HG03575 (cell line): ENCODE results near the gene NCL.
"Not testable (repeated sequence)": the region's sequence is repeated elsewhere in the genome, so short reads cannot be mapped to it uniquely, and the experiment has no call there.

Experiments used
- ATAC-seq: cut with Tn5 transposase; IDR thresholded peaks from one replicate; pipeline ENCODE4 v1.9.1; 2021; ENCODE audit not compliant: unreplicated experiment, insufficient number of reproducible peaks, low FRiP score; ENCODE audit errors: extremely low read depth

The NCL gene

DNA sequence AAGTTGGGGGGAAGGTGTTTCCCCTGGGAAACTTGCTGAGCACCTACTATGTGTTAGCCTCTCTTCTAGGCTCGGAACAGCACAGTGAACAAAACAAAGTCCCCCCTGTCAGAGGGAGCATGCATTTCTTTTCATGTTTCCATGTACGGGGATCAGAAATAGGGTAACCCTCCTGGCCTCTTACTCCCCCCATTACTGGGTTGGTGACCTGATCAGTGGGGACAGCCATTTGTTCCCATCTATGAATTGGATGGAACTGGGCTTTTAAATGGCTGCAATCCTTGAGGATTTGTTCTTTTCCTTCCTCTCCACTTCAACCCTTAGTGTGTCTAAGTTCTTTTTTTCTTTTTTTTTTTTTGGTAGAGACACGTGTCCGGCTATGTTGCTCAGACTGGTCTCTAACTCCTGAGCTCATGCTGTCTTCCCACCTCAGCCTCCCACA lies 13.7 kb downstream of the NCL start:
- ATAC-seq, result no peak

DNA sequence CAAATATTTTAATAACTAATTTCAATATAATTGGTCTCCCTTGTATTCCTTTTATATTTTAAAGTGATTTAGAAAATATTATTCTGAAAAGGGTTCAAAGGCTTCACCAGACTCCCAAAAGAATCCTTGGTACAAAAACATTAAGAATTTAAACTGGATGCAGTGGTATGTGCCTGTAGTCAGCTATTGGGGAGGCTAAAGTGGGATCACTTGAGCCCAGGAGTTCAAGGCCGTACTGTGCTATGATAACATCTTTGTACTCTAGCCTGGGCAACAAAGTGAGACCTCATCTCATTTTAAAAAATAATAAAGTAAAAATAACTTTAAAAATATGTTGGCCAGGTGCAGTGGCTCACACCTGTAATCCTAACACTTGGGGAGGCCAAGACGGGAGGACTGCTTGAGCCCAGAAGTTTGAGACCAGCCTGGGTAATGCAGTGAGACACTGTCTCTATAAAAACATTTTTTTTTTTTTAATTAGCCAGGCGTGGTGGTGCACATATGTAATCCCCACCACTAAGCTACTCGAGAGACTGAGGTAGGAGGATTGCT lies 14.7 kb downstream of the NCL start:
- ATAC-seq, result no peak

DNA sequence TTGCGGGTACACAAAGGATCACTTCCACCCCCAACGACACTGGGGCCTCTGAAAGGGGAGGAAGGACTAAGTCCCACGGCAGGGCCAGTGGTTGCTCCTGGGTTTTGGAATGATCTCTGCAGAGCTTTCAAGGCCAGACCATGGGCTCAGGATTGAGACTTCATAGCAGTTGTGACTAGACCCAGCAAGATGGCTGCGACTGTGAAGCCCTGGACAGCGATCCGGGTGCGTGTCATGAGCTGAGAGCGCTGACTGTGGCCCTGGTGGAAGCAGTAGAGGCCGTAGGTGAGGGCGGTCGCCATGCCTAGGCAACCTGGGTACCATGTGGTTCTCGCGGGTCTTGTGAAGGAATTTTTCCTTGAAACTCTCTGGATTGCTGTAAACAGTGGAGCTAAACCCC lies 27.3 kb downstream of the NCL start:
- ATAC-seq, result no peak

DNA sequence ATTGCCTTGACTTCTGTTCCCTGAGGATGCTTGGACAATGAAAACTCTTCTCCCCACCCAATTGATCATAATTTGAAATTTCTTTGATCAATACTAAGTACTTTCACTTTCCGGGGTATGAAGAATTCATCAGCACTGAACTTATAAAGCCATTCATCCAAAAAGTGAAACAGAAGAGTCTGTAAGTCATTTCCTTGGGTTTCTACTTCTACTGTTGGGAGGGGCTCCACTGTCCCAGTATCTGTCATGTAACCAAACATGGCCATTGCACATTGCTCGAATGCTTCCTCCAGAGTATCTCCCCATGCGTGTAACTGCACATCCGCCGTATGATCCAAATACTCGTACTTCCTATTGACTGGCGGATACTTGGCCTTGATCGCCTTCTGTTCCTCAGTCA lies 30.3 kb downstream of the NCL start:
- no peak for ATAC-seq

GRCh38 chr2:231431606-231432005 lies 32.7 kb downstream of the NCL start:
- ATAC-seq, result no peak

DNA sequence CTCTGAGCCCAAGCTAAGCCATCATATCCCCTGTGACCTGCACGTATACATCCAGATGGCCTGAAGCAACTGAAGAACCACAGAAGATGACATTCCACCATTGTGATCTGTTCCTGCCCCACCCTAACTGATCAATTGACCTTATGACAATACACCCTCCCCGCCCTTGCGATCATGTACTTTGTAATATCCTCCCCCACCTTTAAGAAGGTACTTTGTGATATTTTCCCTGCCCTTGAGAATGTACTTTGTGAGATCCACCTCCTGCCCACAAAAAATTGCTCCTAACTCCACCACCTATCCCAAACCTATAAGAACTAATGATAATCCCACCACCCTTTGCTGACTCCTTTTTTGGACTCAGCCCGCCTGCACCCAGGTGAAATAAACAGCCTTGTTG lies 33.8 kb downstream of the NCL start:
- ATAC-seq, result not testable (repeated sequence)

GRCh38 chr2:231429901-231430300 lies 34.4 kb downstream of the NCL start:
- no peak for ATAC-seq

GRCh38 chr2:231429152-231429551 lies 35.1 kb downstream of the NCL start:
- no peak for ATAC-seq

DNA sequence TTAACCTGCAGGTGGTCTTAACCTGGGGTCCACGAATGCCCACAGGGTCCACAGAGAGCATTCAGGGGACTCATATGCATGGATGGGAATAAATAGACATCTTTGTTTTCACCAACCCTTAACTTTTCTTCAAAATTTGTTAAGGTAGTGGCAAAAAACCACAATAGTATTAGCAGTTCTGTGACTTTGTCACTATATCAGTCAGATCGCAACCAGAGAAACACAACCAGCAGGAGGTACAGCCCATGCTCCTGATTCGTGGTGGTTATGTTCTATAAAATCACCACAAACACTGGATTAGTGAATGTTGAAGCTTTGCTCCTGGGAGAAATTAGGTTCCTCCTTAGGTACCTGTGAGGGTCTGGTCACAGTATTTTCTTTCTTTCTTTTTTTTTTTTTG lies 37.2 kb downstream of the NCL start:
- no peak for ATAC-seq

DNA sequence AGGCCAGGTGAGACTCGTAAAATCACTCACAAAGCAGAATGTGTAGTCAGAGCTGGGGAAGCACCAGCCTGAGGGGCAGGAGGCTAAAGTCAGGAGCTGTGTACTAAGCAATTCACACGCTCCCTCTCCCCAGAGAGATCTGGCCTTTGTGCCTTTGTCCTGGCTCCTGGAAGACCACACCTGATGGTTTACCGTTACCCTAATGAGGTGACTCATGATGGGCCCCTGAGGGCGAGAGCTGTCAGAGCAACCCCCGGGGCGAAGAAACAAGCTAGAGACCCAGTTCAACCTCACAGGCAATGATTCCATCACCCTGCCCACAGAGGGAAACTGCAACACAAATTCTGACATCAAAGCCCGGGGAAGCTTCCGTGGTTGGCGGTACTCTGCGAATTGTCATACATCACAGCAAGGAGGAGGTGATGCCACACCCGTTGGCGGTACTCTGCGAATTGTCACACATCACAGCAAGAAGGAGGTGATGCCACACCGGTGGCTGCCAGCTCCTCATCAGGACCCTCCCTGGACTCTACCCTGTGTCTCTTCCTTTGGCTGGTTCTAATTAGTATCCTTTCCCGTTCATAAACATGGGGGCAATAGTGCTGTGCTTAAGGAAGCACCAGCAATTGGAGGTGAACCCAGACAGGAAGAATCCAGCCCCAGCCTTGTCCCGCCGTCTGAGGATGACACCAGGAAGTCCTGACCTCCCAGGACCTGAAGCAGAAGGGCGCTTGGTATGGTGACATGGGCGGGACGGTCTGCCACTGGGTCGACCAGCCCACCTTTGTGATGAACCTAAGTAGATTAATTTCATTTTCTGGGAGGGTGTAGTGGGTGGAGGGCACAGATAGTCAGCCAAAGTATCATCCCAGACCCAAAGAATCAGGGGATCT lies 38.2 kb downstream of the NCL start:
- ATAC-seq, result no peak

- ATAC-seq, result no peak
Measured at GRCh38 chr2:231425291-231425810, 38.9 kb downstream of the NCL start.

DNA sequence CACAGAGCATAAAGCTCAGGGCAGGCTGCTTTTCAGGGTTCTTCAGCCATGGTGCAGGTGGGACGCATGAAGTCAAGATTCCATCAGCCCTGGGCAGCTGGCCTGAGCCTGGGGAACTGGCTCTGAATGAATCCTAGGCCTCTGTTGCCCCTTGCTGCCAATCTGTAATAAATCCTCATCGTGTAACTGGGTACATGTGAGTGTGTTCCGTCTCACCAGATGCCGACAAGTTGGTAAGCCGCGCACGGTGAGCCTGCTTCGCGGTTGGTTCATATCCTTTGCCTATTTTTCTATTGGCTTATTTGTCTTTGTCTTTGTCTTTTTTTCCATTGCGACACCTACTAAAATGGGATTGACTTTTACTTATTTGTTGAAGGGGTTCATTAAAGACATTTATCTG lies 41.1 kb downstream of the NCL start:
- ATAC-seq, result no peak

DNA sequence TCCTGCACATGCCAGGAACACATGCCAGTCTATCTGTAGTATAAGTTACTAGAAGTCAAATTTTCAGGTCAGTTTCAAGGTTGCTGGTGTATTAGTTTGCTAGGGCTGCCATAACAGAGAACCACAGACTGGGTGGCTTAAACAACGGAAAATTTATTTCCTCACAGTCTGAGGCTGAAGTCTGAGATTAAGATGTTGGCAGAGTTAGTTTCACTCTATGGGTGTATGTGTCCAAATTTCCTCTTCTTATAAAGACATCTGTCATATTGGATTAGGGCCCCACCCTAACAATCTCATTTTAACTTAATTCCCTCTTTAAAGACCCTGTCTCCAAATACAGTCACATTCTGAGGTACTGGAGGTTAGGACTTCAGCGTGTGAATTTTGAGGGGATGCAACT lies 42.2 kb downstream of the NCL start:
- no peak for ATAC-seq

GRCh38 chr2:231421051-231421580 lies 43.2 kb downstream of the NCL start:
- no peak for ATAC-seq

DNA sequence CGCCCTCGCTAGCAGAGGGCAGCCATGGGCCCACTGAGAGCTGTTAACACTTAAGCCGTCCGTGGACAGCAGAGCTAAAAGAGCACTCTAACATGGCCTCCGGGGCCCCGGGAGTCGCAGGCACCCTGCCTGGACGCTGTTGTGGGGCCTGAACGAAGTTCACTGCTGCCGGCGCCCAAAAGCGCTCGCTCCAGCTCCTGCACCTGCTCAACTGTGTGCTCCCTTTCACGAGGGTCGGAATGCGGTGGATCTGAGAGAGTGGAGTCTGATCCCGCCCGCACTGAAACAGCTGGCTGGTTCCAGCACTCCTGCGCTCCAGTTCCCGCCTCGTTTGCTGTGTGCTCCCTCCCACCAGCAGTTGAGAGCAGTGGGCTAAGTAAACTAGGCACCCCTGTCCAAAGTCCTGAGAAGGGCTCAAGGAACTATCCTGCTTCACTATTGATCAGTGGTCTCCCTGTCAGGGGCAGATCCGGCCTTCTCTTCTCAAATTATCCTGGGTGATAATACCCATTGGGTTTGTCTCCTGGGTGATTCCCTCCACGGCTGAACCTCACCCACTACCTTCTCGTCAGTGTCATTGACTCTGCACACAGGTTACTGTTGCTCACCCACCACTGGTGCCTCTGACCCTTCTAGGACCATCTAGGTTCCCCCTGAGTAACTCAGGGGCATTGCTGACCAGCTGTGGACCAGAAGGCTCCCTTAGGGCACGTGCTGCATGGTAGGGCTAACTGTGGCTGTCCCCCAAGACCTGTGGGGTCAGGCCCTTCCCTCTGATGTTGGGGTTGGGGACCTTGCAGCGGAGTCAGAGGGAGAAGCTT lies 45.3 kb downstream of the NCL start:
- ATAC-seq, result no peak

DNA sequence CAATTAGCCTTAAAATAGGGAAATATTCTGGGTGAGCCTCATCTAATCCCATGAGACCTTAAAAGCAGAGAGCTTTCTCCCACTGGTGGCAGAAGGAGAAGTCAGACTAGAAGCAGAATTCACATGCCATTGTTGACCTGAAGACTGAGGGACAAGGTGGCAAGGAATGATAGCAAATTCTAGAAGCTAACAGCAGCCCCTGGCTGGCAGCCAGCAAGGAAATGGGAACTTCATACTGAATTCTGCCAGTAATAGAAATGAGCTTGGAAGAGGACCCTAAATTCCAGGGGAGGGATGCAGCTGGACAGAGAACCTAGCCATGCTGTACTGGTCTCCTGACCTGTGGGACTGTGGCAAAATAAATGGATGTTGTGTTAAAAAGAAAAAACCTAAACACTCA lies 49.3 kb downstream of the NCL start:
- ATAC-seq, result no peak

- ATAC-seq, result no peak
Measured at GRCh38 chr2:231413921-231414476, 50.3 kb downstream of the NCL start.

DNA sequence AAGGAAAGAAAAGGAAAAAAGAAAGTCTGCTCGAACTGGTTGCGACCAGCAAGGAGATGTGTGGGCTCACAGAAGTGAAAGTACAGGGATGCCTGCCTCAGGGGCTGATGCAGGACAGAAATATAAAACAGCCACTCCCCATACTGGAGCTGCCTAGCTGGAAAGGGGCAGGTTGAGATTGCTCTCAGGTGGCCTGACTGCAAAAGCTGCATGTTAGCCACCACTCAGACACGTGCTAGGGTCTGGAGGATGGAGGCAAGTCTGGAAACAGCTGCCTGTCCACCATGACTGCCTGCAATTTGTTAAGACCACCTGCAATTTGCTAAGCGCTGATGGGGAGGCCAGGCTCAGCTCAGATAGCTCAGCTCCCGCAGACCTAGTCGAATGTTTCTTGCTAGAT lies 50.8 kb downstream of the NCL start:
- ATAC-seq, result no peak

DNA sequence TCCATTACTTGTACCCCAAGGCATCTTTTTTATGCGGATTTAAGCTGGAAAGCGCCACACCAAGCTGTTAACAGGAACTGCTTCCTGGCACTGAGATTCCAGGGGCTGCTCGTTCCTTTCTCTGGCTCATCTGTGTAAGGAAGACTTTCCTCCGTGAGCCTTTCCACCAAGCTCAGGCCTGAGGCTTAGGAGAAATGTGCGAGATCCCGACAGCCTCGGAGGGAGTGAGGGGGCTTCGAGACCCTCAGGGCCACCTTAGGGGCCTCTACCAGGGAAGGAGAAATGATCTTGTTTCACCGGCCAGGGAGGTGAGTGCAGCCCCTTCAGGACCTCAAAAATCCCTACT lies 51.7 kb downstream of the NCL start:
- ATAC-seq, result no peak
